Activated CD4-positive, alpha-beta T cell treated with anti-CD3 and anti-CD28 coated beads for 1 hour (primary cell): ENCODE measurements around the gene STOX2.
"Not testable (repeated sequence)": the region's sequence is repeated elsewhere in the genome, so short reads cannot be mapped to it uniquely, and the experiment has no call there.

ENCODE experiments used
- DNase-seq: peaks from one replicate; pipeline ENCODE4 v3.0.0-alpha.2; 2020

The STOX2 gene

GRCh38 chr4:183936574-183937345 lies 31.7 kb downstream of the STOX2 start:
- no peak for DNase-seq

GRCh38 chr4:183940864-183941263 lies 35.8 kb downstream of the STOX2 start:
- DNase-seq = no peak

GRCh38 chr4:183941964-183942363 lies 36.9 kb downstream of the STOX2 start:
- DNase-seq = no peak

- DNase-seq = no peak
Measured at GRCh38 chr4:183945741-183946140, 40.6 kb downstream of the STOX2 start.

- DNase-seq = no peak
Measured at GRCh38 chr4:183950536-183950935, 45.4 kb downstream of the STOX2 start.

GRCh38 chr4:183952652-183953051 lies 47.5 kb downstream of the STOX2 start:
- DNase-seq = not testable (repeated sequence)

- no peak for DNase-seq
Measured at GRCh38 chr4:183959319-183960045, 54.4 kb downstream of the STOX2 start.

- DNase-seq = no peak
Measured at GRCh38 chr4:183960046-183960420, 54.9 kb downstream of the STOX2 start.

GRCh38 chr4:183960962-183961541 lies 55.9 kb downstream of the STOX2 start:
- no peak for DNase-seq

- DNase-seq = no peak
Measured at GRCh38 chr4:183961795-183962194, 56.7 kb downstream of the STOX2 start.

- DNase-seq = no peak
Measured at GRCh38 chr4:183962419-183962818, 57.3 kb downstream of the STOX2 start.

- DNase-seq = no peak
Measured at GRCh38 chr4:183966371-183966770, 61.3 kb downstream of the STOX2 start.

- DNase-seq = no peak
Measured at GRCh38 chr4:183967266-183967665, 62.2 kb downstream of the STOX2 start.

- DNase-seq = no peak
Measured at GRCh38 chr4:183968502-183968901, 63.4 kb downstream of the STOX2 start.

GRCh38 chr4:183968931-183969330 lies 63.8 kb downstream of the STOX2 start:
- no peak for DNase-seq

- DNase-seq = no peak
Measured at GRCh38 chr4:183969596-183969995, 64.5 kb downstream of the STOX2 start.

- DNase-seq = no peak
Measured at GRCh38 chr4:183971929-183972490, 66.9 kb downstream of the STOX2 start.

GRCh38 chr4:183977707-183978106 lies 72.6 kb downstream of the STOX2 start:
- DNase-seq = no peak

- no peak for DNase-seq
Measured at GRCh38 chr4:183984566-183984965, 79.5 kb downstream of the STOX2 start.

- no peak for DNase-seq
Measured at GRCh38 chr4:183985786-183986185, 80.7 kb downstream of the STOX2 start.

GRCh38 chr4:183986291-183986970 lies 81.3 kb downstream of the STOX2 start:
- DNase-seq = no peak

GRCh38 chr4:183986971-183987946 lies 82.2 kb downstream of the STOX2 start:
- DNase-seq = no peak
